ENCODE measurements around the gene SIN3A.
"Not testable (repeated sequence)": the region's sequence is repeated elsewhere in the genome, so short reads cannot be mapped to it uniquely, and the experiment has no call there.

SIN3A gene

DNA sequence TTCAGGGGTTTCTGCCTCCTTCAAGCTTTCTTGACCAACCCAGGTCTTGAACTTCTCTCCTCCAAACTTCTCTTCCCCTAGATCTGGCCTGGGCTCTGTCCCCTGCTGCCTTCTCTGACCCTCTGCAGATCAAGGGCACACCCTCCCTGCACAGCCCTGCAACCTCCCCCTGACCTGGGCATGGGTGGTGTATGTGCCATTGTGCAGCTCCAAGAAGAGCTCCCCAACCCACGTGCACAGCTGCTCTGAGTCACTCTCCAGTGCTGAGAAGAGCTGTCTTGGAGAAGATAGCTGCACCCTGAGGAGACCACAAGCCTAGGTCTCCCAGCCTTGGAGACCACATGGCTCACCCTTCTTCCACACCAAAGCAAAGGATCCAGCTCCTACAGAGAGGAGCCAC, 91.1 kb downstream of the SIN3A start:
- no peak for DNase-seq (ENCODE audit: low read depth)

GRCh38 chr15:75359537-75360250, 91.8 kb downstream of the SIN3A start:
- no peak overlapping the region for H3K4me3 ChIP-seq (ENCODE audit: low read depth, low read length)
- no peak for DNase-seq (ENCODE audit: low read depth)

More for the DNA sequence above, 91.1 kb downstream of the SIN3A start:
- no peak overlapping the region for H3K4me3 ChIP-seq (ENCODE audit: low read depth, low read length)

- DNase-seq (ENCODE audit: low read depth): no peak
- H3K4me3 ChIP-seq (ENCODE audit: low read depth, low read length): no peak overlapping the region
These were observed 92.5 kb downstream of the SIN3A start for GRCh38 chr15:75358771-75359536.

DNA sequence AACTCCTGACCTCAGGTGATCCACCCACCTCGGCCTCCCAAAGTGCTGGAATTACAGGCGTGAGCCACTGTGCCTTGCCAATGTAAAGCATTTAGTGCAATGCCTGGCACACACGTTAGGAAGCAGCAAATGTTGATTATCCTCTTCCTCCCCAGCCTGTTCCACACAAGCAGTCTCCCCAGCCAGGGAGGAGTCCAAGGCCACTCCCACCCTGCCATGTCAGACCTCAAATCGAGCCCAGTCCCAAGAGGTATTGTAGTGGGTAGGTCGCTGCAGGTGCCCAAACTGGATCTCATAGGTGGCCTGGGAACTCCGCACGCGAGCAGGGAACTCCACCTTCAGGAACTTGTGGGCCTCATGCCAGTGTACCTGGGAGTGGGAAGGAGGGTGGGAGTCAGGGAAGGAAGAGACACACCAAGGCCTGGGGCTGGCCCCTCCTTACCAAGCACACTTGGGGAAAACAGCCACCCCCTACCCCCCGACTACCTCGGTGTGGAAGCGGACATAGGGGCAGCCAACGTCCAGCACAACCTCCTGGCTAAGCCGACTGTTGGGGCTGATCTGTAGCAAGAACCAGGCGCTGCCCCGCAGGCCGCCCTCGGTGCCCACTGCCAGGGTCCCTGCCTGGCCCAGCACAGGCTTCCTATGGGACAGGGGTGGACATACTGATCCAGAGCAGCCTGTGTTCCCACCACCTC, 93.4 kb downstream of the SIN3A start:
- no peak for DNase-seq (ENCODE audit: low read depth)

GRCh38 chr15:75356517-75356916, 95.0 kb downstream of the SIN3A start:
- DNase-seq (ENCODE audit: low read depth): no peak
- H3K4me3 ChIP-seq (ENCODE audit: low read depth, low read length): no peak overlapping the region

More for the DNA sequence above, 93.4 kb downstream of the SIN3A start:
- H3K4me3 ChIP-seq (ENCODE audit: low read depth, low read length): no peak overlapping the region

DNA sequence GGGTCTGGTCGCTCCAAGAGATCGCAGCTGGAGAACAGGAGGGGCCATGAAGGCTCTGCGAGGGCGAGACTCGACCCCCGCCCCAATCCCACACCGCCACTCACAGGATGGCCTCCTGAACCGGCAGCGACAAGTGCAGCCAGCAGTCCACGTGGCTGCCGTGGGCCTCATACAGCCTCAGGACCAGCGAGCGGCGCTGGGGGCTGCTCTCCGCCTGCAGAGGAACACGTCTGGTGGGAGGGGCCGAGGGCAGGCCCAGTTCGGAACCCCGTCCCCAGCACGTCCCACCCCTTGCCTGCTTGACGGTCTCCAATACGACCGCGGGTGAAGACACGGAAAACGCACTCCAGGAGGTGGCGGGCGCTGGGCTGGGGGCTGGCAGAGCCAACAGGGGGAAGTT, 95.5 kb downstream of the SIN3A start:
- no peak overlapping the region for H3K4me3 ChIP-seq (ENCODE audit: low read depth, low read length)
- DNase-seq (ENCODE audit: low read depth): no peak

- no peak for DNase-seq (ENCODE audit: low read depth)
- no peak overlapping the region for H3K4me3 ChIP-seq (ENCODE audit: low read depth, low read length)
These were observed 96.1 kb downstream of the SIN3A start for GRCh38 chr15:75355369-75355768.

- DNase-seq (ENCODE audit: low read depth): no peak
- no peak overlapping the region for H3K4me3 ChIP-seq (ENCODE audit: low read depth, low read length)
These were observed 97.0 kb downstream of the SIN3A start for GRCh38 chr15:75354454-75354853.

- no peak for DNase-seq (ENCODE audit: low read depth)
These were observed 97.9 kb downstream of the SIN3A start for GRCh38 chr15:75353604-75354003.

GRCh38 chr15:75352186-75353080, 99.1 kb downstream of the SIN3A start:
- no peak overlapping the region for H3K4me3 ChIP-seq (ENCODE audit: low read depth, low read length)
- no peak for DNase-seq (ENCODE audit: low read depth)

More at GRCh38 chr15:75353604-75354003, 97.9 kb downstream of the SIN3A start:
- H3K4me3 ChIP-seq (ENCODE audit: low read depth, low read length): no peak overlapping the region

- no peak overlapping the region for H3K4me3 ChIP-seq (ENCODE audit: low read depth, low read length)
- DNase-seq (ENCODE audit: low read depth): no peak
These were observed 100.7 kb downstream of the SIN3A start for GRCh38 chr15:75350601-75351361.

DNA sequence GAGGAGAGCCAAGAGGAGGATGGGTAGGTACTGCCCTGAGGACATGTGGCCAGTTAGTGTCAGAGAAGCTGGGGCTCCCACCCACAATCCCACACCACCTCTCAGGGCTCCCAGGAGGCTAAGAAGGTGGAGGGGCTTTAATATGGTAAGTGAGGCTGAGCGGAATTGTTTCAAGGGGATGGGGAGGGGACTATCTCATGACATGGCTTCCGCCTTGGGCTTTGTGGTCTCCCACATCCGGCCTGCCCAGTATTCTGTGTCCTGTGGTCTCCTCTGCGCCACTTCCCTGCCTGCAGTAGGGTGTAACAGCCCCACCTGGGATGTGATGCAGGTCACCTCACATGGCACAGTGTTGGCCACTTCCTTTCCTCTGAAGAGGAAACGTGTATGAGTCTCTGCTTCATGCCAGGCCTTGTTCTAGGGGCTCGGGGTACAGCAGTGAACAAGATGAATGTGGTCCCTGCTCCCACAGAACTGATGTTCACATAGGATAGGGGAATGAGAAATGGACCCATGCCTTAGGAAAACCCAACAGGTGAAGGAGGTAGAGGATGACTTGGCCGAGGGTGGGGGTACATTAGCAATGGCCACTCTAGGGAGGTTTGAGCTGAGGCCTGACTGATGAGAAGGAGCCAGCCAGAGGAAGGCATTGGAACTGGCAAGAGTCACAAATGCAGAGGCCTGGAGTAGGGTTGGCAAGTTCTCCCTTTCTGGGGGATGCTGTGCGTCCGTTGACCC, 101.5 kb downstream of the SIN3A start:
- DNase-seq (ENCODE audit: low read depth): no peak
- no peak overlapping the region for H3K4me3 ChIP-seq (ENCODE audit: low read depth, low read length)

DNA sequence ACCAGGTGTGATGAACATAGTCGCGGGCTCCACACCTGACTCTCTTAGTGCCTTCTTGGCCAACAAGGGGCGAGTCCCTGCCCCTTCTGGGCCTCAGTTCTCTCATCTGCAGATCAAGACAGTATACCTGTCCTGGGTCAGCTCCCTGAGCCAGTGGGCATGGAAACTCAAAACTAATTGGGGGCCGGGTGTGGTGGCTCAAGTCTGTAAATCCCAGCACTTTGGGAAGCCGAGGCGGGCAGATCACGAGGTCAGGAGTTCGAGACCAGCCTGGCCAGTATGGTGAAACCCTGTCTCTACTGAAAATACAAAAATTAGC, 102.2 kb downstream of the SIN3A start:
- H3K4me3 ChIP-seq (ENCODE audit: low read depth, low read length); DNase-seq (ENCODE audit: low read depth): not testable (repeated sequence)

DNA sequence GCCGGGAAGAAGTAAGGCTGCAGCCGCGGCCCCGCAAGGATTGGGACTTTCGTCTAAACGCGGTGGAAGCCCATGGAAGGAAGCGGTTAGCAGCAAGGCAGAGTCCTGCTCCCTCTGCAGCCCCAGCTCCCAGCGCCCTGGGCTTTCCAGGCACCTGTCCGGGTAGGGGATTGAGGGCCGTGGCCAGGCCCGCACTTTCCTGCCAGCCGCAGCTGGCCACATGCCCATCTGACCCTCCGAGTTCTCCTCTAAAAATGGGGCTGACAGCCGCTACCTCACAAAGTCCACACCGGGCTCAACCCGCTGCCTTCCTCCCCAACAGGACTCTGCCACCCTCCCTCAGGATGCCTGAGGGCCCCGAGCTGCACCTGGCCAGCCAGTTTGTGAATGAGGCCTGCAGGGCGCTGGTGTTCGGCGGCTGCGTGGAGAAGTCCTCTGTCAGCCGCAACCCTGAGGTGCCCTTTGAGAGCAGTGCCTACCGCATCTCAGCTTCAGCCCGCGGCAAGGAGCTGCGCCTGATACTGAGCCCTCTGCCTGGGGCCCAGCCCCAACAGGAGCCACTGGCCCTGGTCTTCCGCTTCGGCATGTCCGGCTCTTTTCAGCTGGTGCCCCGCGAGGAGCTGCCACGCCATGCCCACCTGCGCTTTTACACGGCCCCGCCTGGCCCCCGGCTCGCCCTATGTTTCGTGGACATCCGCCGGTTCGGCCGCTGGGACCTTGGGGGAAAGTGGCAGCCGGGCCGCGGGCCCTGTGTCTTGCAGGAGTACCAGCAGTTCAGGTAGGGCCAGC, 102.7 kb downstream of the SIN3A start:
- no peak for DNase-seq (ENCODE audit: low read depth)
- peak overlapping the region; percentile 76 for H3K4me3 ChIP-seq (ENCODE audit: low read depth, low read length)

GRCh38 chr15:75348034-75348561, 103.4 kb downstream of the SIN3A start:
- peak overlapping the region; percentile 76 for H3K4me3 ChIP-seq (ENCODE audit: low read depth, low read length)
- no peak for DNase-seq (ENCODE audit: low read depth)

- H3K4me3 ChIP-seq (ENCODE audit: low read depth, low read length): peak overlapping the region; percentile 76
- DNase-seq (ENCODE audit: low read depth): no peak
These were observed 104.1 kb downstream of the SIN3A start for GRCh38 chr15:75347222-75348033.

All from skeletal muscle cell (primary cell).